Retinal pigment epithelial cell (primary cell): ENCODE results near the gene CHST10.
A peak's percentile ranks its signal among the peaks of the same experiment; 100 is the strongest.

Experiments
- DNase-seq: peaks from one replicate; pipeline ENCODE4 v3.0.0-alpha.2; 2010; ENCODE audit warnings: low read depth
- H3K4me3 ChIP-seq: 2 replicates; pipeline ENCODE4 v1.5.1; 2011; ENCODE audit warnings: mild to moderate bottlenecking, low read length, control low read depth, moderate library complexity
- TF ChIP-seq, protein P1 (sequence below): conservative IDR thresholded peaks from 2 replicates; pipeline ENCODE4 v1.5.1; 2011; ENCODE audit warnings: low read depth, low read length, control low read depth, inconsistent platforms

Gene CHST10

DNA sequence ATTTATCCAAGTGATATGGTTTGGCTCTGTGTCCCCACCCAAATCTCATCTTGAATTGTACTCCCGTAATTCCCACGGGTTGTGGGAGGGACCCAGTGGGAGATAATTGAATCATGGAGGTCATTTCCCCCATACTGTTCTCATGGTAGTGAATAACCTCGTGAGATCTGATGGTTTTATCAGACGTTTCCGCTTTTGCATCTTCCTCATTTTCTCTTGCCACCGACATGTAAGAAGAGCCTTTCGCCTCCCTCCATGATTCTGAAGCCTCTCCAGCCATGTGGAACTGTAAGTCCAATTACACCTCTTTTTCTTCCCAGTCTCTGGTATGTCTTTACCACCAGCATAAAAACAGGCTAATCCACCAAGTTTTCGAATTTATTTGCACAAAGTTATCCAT is 20.3 kb upstream of the CHST10 start:
- H3K4me3 ChIP-seq, result no peak overlapping the region
- no peak for DNase-seq
- TF ChIP-seq, protein P1, sequence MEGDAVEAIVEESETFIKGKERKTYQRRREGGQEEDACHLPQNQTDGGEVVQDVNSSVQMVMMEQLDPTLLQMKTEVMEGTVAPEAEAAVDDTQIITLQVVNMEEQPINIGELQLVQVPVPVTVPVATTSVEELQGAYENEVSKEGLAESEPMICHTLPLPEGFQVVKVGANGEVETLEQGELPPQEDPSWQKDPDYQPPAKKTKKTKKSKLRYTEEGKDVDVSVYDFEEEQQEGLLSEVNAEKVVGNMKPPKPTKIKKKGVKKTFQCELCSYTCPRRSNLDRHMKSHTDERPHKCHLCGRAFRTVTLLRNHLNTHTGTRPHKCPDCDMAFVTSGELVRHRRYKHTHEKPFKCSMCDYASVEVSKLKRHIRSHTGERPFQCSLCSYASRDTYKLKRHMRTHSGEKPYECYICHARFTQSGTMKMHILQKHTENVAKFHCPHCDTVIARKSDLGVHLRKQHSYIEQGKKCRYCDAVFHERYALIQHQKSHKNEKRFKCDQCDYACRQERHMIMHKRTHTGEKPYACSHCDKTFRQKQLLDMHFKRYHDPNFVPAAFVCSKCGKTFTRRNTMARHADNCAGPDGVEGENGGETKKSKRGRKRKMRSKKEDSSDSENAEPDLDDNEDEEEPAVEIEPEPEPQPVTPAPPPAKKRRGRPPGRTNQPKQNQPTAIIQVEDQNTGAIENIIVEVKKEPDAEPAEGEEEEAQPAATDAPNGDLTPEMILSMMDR, result no peak

DNA sequence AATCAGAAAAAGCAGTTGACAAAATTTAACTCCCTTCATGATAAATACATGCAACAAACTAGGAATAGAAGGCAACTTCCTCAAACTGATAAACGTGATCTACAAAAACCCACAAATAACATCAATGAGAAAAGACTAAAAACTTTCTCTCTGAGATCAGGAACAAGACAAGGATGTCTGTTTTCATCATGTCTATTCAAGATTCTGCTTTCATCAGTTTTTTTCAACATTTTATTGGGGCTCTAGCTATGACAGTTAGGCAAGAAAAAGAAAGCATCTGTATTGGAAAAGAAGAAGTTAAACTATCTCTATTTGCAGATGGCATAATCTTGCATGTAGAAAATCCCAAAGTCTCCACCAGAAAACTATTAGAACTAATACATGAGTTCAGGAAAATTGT is 12.3 kb upstream of the CHST10 start:
- no peak overlapping the region for H3K4me3 ChIP-seq
- DNase-seq, result no peak
- TF ChIP-seq, protein P1, result no peak

DNA sequence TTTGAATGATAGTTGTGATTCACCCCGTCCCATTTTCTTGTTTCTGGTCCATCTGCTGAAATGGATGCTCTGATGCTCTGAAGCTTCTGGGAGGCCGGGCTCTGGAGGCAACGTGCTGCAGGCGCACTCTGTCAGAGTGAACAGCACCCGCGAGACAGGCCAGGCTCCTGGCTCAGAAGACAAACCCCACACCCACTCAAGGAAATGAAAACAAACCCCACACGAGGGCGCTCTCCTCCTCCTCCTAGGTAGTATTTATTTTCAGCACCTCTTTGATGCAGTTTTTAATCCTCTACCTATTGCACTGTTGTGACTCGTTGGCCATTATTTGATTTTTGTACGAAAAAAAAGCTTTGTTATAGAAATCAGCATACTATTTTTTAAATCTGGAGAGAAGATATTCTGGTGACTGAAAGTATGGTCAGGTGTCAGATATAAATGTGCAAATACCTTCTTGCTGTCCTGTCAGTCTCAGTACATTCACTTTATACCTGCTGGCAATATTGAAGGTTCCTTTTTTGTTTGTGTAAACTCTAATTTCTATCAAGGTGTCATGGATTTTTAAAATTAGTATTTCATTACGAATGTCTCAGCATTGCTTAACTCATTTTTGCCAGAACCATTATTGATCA is 10.3 kb upstream of the CHST10 start:
- TF ChIP-seq, protein P1, result peak; percentile 55
- DNase-seq, result no peak
- H3K4me3 ChIP-seq, result no peak overlapping the region

DNA sequence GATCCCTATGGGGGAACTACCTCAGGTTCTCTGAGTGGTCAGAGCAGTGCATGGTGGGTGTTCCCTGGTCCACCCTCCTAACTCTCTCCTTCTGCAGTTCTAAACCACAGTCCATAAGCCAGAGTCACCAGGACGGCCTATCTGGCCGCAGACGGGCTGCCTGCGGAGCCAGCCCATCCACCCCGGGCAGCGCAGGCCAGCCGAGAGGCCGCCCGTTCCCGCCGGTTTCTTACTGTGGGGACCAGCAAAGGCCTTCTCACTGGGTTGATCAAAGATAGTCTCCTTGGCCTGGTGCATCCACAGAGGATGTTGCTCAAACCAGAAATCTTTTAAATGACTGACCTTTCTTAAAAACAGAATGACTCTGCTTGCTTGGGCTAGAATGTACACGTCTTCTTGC is 9.6 kb upstream of the CHST10 start:
- TF ChIP-seq, protein P1, result no peak
- no peak for DNase-seq
- no peak overlapping the region for H3K4me3 ChIP-seq

- TF ChIP-seq, protein P1, result no peak
- DNase-seq, result no peak
- no peak overlapping the region for H3K4me3 ChIP-seq
These were observed 8.9 kb upstream of the CHST10 start for GRCh38 chr2:100426384-100426720.

- TF ChIP-seq, protein P1, result no peak
- no peak overlapping the region for H3K4me3 ChIP-seq
- no peak for DNase-seq
These were observed 8.3 kb upstream of the CHST10 start for GRCh38 chr2:100425573-100426383.

DNA sequence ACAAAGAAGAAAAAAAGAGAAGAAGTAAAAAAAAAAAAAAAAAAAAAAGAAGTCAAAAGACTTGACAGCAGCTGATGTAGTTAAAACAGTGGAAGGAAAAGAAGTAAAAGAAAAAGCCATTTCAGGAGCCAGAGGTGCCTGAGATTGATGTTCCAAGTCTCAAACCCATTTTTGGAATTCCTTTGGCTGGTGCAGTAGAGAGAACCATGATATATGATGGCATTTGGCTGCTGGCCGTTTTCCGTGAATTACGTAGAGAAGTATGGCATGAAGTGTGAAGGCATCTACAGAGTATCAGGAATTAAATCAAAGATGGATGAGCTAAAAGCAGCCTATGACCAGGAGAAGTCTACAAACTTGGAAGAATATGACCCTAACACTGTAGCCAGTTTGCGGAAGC is 7.6 kb upstream of the CHST10 start:
- DNase-seq, result no peak
- H3K4me3 ChIP-seq, result no peak overlapping the region
- TF ChIP-seq, protein P1, result no peak
